Measurements from ENCODE around the gene MOV10L1. TPM values are rescaled to one million over a fixed set of nuclear protein-coding genes. Genes with fewer than 3 reads are reported as not detected.

Gene MOV10L1
- 5.2 and 6.7 TPM in 2 replicates for total RNA-seq

GRCh38 chr22:50089682-50090411, at the start of gene MOV10L1:
Gene MOV10L1, plus strand, starts transcription at chr22:50090006. Its CDS starts 83 bp downstream, at chr22:50090089.

GRCh38 chr22:50058061-50058905, 31.5 kb upstream of the MOV10L1 start, which contains the start of gene TTLL8:
Gene TTLL8, minus strand, starts transcription at chr22:50058298.

GRCh38 chr22:50085211-50085972, 4.4 kb upstream of the MOV10L1 start, which contains the start of gene MLC1:
Gene MLC1, minus strand, starts transcription at chr22:50085426. Its CDS starts 524 bp downstream, at chr22:50084902.

DNA sequence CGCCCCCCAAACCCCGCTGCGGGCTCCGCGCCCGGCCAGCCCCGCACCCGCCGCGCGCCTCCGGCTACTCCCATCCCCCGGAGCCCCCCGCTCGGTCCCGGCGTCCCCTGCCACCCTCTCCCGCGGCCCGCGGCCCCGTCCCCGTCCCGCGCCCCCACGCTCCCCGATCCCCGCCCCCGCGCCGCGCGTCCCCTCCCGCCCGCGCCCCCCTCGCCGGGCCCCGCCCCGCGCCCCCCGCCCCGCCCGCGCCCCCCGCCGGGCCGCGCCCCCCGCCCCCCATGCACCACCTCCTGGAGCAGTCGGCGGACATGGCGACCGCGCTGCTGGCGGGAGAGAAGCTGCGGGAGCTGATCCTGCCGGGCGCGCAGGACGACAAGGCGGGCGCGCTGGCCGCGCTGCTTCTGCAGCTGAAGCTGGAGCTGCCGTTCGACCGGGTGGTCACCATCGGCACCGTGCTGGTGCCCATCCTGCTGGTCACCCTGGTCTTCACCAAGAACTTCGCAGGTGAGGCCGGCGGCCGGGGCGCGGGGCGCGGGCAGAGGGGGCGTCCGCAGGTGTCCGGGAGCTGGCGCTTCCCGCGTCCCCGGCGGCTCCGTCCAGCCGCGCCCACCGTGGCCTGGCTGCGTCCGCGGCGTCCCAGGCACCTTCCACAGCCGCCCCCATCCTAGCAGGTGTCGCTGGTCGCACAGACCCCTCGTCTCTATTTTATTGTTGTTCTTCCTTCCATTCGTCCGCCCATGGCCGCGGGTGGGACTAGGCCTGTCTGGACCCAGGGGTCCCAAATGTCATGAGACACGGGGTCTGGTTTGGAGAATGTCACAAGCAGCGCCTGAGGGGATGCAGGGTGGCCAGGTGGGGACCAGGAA, 80.9 kb downstream of the MOV10L1 start, which contains the start of gene PANX2:
PANX2 (plus strand) TSS at position 279 of the 866 bp plus-strand sequence; CDS start at position 279, 0 bp downstream.

DNA sequence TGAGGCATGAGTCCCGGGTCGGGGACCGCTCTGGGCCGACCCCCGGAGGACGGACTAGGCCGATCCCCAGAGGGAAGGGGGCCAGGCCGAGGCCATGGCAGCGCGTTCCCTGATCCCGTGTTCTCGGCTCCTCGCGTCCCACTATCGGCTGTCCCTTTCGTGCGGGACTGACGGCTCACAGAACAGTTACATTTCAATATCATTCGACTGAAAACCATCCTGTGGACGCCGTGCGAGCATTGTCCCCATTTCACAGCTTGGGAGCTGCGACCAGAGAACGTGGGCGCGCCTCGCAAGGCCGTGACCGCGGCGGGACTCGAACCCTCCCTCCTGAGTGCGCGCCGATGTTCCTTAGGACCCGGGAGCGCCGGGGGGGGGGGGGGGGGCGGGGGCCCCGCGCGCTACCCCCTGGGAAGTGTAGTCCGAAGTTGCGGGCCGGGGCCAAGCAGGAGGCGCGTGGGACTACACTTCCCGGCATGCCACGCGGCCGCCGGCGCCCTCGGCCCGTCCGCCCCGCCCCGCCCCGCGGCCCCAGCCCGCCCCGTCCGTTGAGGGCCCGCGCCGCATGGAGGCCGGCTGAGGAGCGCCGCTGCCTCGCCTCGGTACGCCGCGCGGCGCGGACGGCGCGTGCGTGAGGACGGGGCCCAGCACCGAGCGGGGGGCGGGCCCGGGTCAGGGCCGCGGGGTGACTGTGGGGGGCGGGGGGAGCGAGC, 95.7 kb downstream of the MOV10L1 start, which contains the start of gene TRABD:
TRABD (plus strand) TSS at position 539 of the 713 bp plus-strand sequence. CDS start 7,148 bp downstream, outside the sequence.

GRCh38 chr22:50200461-50201190, 110.8 kb downstream of the MOV10L1 start, which contains the start of gene SELENOO:
Gene SELENOO, plus strand, starts transcription at chr22:50201011. Its CDS starts 26 bp downstream, at chr22:50201037.

Other genes with a start within 250 kb of the MOV10L1 start
- gene ZBED4, start 236.2 kb upstream of the MOV10L1 start, total RNA-seq: 13.1 and 13.5 TPM in 2 replicates
- 14.3 and 15.6 TPM in 2 replicates for gene ALG12, start 171.6 kb upstream of the MOV10L1 start, total RNA-seq
- gene CRELD2, start 171.4 kb upstream of the MOV10L1 start, total RNA-seq: 68.0 and 88.2 TPM in 2 replicates
- 118 and 122 TPM in 2 replicates for gene PIM3, start 129.2 kb upstream of the MOV10L1 start, total RNA-seq
- under 0.01 TPM in 1 of 2 replicates, not detected in the other for gene IL17REL, start 77.2 kb upstream of the MOV10L1 start, total RNA-seq
- not detected in 2 replicates for gene TTLL8, start 31.7 kb upstream of the MOV10L1 start, total RNA-seq
- not detected in 2 replicates for gene MLC1, start 4.6 kb upstream of the MOV10L1 start, total RNA-seq
- gene PANX2, start 80.7 kb downstream of the MOV10L1 start, total RNA-seq: 0.39 and 0.87 TPM in 2 replicates
- gene TRABD, start 95.9 kb downstream of the MOV10L1 start, total RNA-seq: 38.4 and 42.3 TPM in 2 replicates
- gene SELENOO, start 111.0 kb downstream of the MOV10L1 start, total RNA-seq: 20.2 and 20.3 TPM in 2 replicates
- 19.9 and 21.1 TPM in 2 replicates for gene TUBGCP6, start 155.0 kb downstream of the MOV10L1 start, total RNA-seq
- 18.3 and 31.2 TPM in 2 replicates for gene HDAC10, start 161.3 kb downstream of the MOV10L1 start, total RNA-seq
- gene MAPK12, start 171.7 kb downstream of the MOV10L1 start, total RNA-seq: 53.5 and 56.0 TPM in 2 replicates
- gene MAPK11, start 180.4 kb downstream of the MOV10L1 start, total RNA-seq: 28.7 and 36.6 TPM in 2 replicates
- gene PLXNB2, start 217.6 kb downstream of the MOV10L1 start, total RNA-seq: 68.6 and 71.5 TPM in 2 replicates
- 3.0 and 3.4 TPM in 2 replicates for gene DENND6B, start 237.0 kb downstream of the MOV10L1 start, total RNA-seq

Data from mammary microvascular endothelial cell (primary cell).